ENCODE data around the gene PLCB4.

DNA sequence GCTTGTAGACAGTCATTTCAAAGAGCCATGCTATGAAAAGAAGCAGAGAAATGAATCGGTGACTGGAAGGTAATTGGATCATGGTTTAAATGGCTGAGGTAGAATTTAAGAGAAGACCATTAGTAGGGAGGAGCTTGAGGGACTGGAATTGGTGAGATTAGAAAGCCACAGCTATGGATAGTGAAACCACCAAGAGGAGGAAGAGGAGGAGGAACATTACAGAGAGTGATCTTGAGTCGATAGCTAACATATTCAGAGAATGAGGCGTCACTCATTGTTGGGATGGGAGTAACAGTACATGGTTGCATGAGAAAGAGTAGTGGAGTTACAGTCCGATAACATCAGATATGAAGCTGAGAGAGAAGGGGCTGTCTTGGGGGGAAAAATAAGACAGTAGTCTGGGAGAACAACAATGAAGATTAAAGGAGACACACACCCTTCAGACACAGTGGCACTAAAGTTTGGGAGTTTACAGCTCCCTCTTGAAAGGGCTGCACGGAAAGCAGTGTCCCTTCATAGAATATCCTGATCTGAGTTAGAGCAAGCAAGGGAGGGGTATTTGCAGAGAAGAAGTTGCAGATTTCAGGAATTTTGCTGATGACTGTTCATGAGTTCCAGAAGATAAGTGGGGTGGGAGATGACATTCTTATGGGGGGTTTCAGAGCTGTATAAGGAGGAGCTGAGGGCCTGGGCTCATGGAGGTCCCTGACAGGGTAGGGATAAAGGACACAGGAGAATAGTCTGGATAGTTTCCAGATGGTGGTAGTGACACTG is 430.4 kb downstream of the PLCB4 start:
- TF ChIP-seq, protein P1, sequence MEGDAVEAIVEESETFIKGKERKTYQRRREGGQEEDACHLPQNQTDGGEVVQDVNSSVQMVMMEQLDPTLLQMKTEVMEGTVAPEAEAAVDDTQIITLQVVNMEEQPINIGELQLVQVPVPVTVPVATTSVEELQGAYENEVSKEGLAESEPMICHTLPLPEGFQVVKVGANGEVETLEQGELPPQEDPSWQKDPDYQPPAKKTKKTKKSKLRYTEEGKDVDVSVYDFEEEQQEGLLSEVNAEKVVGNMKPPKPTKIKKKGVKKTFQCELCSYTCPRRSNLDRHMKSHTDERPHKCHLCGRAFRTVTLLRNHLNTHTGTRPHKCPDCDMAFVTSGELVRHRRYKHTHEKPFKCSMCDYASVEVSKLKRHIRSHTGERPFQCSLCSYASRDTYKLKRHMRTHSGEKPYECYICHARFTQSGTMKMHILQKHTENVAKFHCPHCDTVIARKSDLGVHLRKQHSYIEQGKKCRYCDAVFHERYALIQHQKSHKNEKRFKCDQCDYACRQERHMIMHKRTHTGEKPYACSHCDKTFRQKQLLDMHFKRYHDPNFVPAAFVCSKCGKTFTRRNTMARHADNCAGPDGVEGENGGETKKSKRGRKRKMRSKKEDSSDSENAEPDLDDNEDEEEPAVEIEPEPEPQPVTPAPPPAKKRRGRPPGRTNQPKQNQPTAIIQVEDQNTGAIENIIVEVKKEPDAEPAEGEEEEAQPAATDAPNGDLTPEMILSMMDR (conservative IDR thresholded peaks at IDR 0.05; ENCODE audit: low read depth in 2 of 2) = no peak
- TF ChIP-seq EZH2phosphoT487 (IDR thresholded peaks at IDR 0.05; ENCODE audit: unreplicated experiment) (no peak), EZH2 (IDR thresholded peaks at IDR 0.05; ENCODE audit: low read depth, unreplicated experiment) (no peak), POLR2AphosphoS5 (IDR thresholded peaks at IDR 0.05; ENCODE audit: low read depth) (no peak), ZNF114 (CRISPR knock-in tag; IDR thresholded peaks at IDR 0.05) (no peak), CREB1 (CRISPR knock-in tag; IDR thresholded peaks at IDR 0.05; ENCODE audit: low read depth) (no peak), ZNF331 (CRISPR knock-in tag; IDR thresholded peaks at IDR 0.05; ENCODE audit: low read depth) (no peak), JUNB (IDR thresholded peaks at IDR 0.05; ENCODE audit: unreplicated experiment) (no peak), STAT1 (IDR thresholded peaks at IDR 0.05; ENCODE audit: unreplicated experiment) (no peak)
- TF ChIP-seq, protein P2, sequence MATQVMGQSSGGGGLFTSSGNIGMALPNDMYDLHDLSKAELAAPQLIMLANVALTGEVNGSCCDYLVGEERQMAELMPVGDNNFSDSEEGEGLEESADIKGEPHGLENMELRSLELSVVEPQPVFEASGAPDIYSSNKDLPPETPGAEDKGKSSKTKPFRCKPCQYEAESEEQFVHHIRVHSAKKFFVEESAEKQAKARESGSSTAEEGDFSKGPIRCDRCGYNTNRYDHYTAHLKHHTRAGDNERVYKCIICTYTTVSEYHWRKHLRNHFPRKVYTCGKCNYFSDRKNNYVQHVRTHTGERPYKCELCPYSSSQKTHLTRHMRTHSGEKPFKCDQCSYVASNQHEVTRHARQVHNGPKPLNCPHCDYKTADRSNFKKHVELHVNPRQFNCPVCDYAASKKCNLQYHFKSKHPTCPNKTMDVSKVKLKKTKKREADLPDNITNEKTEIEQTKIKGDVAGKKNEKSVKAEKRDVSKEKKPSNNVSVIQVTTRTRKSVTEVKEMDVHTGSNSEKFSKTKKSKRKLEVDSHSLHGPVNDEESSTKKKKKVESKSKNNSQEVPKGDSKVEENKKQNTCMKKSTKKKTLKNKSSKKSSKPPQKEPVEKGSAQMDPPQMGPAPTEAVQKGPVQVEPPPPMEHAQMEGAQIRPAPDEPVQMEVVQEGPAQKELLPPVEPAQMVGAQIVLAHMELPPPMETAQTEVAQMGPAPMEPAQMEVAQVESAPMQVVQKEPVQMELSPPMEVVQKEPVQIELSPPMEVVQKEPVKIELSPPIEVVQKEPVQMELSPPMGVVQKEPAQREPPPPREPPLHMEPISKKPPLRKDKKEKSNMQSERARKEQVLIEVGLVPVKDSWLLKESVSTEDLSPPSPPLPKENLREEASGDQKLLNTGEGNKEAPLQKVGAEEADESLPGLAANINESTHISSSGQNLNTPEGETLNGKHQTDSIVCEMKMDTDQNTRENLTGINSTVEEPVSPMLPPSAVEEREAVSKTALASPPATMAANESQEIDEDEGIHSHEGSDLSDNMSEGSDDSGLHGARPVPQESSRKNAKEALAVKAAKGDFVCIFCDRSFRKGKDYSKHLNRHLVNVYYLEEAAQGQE (IDR thresholded peaks at IDR 0.05; ENCODE audit: unreplicated experiment) = no peak
- TF ChIP-seq, protein P3, sequence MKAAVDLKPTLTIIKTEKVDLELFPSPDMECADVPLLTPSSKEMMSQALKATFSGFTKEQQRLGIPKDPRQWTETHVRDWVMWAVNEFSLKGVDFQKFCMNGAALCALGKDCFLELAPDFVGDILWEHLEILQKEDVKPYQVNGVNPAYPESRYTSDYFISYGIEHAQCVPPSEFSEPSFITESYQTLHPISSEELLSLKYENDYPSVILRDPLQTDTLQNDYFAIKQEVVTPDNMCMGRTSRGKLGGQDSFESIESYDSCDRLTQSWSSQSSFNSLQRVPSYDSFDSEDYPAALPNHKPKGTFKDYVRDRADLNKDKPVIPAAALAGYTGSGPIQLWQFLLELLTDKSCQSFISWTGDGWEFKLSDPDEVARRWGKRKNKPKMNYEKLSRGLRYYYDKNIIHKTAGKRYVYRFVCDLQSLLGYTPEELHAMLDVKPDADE (IDR thresholded peaks at IDR 0.05) = no peak

Data from GM23338 (cell line).